HG02973 (cell line): ENCODE measurements around the gene GNB3.

Experiments used
- ATAC-seq: cut with Tn5 transposase; IDR thresholded peaks from one replicate; pipeline ENCODE4 v1.9.1; 2021; ENCODE audit warnings: moderate library complexity; ENCODE audit not compliant: unreplicated experiment

Gene GNB3

GRCh38 chr12:6840761-6841515 is at the start of gene GNB3:
GNB3 (plus strand) TSS chr12:6840925; CDS start chr12:6841288, 363 bp downstream.
- ATAC-seq, result no peak

GRCh38 chr12:6791931-6792520 is 48.7 kb upstream of the GNB3 start:
- no peak for ATAC-seq

GRCh38 chr12:6792522-6793201 is 48.1 kb upstream of the GNB3 start:
- ATAC-seq, result no peak

GRCh38 chr12:6795088-6795487 is 45.6 kb upstream of the GNB3 start:
- ATAC-seq, result no peak

- ATAC-seq, result no peak
Measured at GRCh38 chr12:6796576-6796975, 44.1 kb upstream of the GNB3 start.

- ATAC-seq, result no peak
Measured at GRCh38 chr12:6799147-6799546, 41.6 kb upstream of the GNB3 start.

GRCh38 chr12:6807170-6807569 is 33.6 kb upstream of the GNB3 start:
- no peak for ATAC-seq

GRCh38 chr12:6809056-6809455 is 31.7 kb upstream of the GNB3 start:
- ATAC-seq, result no peak

GRCh38 chr12:6810758-6811157 is 30.0 kb upstream of the GNB3 start:
- no peak for ATAC-seq

GRCh38 chr12:6813363-6813762 is 27.4 kb upstream of the GNB3 start:
- no peak for ATAC-seq

- no peak for ATAC-seq
Measured at GRCh38 chr12:6816598-6816997, 24.1 kb upstream of the GNB3 start.

GRCh38 chr12:6817098-6817497 is 23.6 kb upstream of the GNB3 start:
- ATAC-seq, result no peak

GRCh38 chr12:6817662-6818157 is 23.0 kb upstream of the GNB3 start:
- ATAC-seq, result no peak

GRCh38 chr12:6818222-6818621 is 22.5 kb upstream of the GNB3 start:
- no peak for ATAC-seq

GRCh38 chr12:6818645-6819044 is 22.1 kb upstream of the GNB3 start:
- ATAC-seq, result no peak

GRCh38 chr12:6819106-6820030 is 21.4 kb upstream of the GNB3 start:
- no peak for ATAC-seq

- ATAC-seq, result no peak
Measured at GRCh38 chr12:6820166-6820565, 20.6 kb upstream of the GNB3 start.

GRCh38 chr12:6821591-6822425 is 18.9 kb upstream of the GNB3 start, which contains the start of gene GPR162:
GPR162 (plus strand) TSS chr12:6821821; CDS start chr12:6823899, 2,078 bp downstream.
- ATAC-seq, result no peak

- ATAC-seq, result no peak
Measured at GRCh38 chr12:6822426-6823135, 18.1 kb upstream of the GNB3 start.
